NCI-H1105 treated with DMSO at 0.1 percent for 48 hours (cell line): ENCODE data around the gene CHMP1B.

Experiments
- DNase-seq: peaks from one replicate; lab custom pipeline; 2025; lab: John Stamatoyannopoulos, UW

Gene CHMP1B

DNA sequence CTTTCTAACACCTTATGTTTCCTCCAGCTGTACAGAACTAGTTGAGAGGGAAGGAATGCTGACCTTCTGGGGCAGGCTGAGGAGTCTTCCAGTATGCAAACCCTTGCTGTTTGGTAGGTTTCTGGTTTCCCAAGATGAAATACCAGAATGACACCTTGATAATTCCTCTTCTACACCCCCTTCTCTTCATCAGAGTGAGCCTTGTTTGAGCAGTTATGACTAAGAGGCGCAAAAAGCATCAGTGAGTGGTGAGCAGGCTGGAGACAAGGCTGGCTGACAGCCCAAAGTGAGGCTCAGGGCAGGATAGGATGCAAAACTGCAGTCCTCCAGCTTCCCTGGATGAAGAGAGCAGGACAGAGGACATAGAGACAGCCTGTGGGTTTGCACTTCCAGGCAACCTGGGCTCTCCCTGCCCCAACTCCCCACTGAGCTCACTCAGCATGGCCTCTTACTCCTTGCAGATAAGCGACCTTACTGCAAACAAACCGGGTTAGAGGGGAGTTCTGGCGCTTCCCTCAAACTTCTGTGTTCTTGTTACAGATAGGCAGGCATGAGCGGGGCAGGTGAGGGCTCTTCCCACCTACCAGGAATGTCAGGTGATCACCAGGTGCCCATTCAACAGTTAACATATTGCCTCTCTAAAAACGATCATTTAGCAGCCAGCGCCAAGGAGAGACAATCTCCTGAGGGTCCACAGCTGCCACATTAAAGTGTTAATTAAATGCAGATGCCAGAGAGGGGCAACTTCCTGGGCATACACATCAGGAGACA is 51.5 kb downstream of the CHMP1B start:
- no peak for DNase-seq
